HFF-Myc (cell line): ENCODE results near the gene TMEM213.

Experiments
- DNase-seq: peaks from one replicate; pipeline ENCODE4 v3.0.0-alpha.2; 2011; ENCODE audit warnings: low read depth; ENCODE audit errors: extremely low read depth
- H3K4me3 ChIP-seq: replicated peaks from 2 replicates; pipeline ENCODE4 v1.5.1; 2011; ENCODE audit warnings: low read depth, mild to moderate bottlenecking, control low read depth, low read length
- CTCF ChIP-seq: IDR thresholded peaks from 2 replicates; pipeline ENCODE4 v1.5.1; 2012; ENCODE audit warnings: mild to moderate bottlenecking, low read depth, low read length, control low read depth; ENCODE audit errors: missing control alignments

Gene TMEM213

GRCh38 chr7:138873220-138873892 lies 75.6 kb downstream of the TMEM213 start:
- H3K4me3 ChIP-seq = no peak overlapping the region
- no peak for TF ChIP-seq CTCF
- no peak for DNase-seq

GRCh38 chr7:138875794-138876193 lies 78.0 kb downstream of the TMEM213 start:
- peak; percentile 48 for DNase-seq
- no peak for TF ChIP-seq CTCF
- H3K4me3 ChIP-seq = no peak overlapping the region

GRCh38 chr7:138876326-138876725 lies 78.5 kb downstream of the TMEM213 start:
- no peak overlapping the region for H3K4me3 ChIP-seq
- DNase-seq = no peak
- no peak for TF ChIP-seq CTCF

- H3K4me3 ChIP-seq = no peak overlapping the region
- no peak for DNase-seq
- TF ChIP-seq CTCF = no peak
Observed at GRCh38 chr7:138878051-138878450, 80.3 kb downstream of the TMEM213 start.

DNA sequence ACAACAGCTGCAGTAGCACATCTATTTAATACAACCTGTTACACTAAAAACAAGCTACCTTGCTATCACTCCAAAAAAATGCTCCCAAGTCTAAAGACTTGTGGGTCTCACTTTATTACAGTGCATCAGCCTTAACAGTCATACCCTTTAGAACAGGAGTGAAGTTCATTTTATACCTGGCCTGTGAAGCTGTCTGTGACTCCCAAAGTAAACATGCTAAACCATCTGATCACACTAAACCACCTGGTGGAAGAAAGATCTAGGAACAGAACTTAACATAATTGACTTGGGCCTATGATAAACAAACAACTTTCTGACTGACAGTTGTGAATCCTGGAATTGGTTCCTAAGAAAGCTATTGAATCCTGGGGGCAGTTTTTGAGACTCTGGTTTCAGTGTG lies 81.1 kb downstream of the TMEM213 start:
- no peak overlapping the region for H3K4me3 ChIP-seq
- no peak for DNase-seq
- no peak for TF ChIP-seq CTCF

- H3K4me3 ChIP-seq = no peak overlapping the region
- no peak for DNase-seq
- TF ChIP-seq CTCF = no peak
Observed at GRCh38 chr7:138879356-138879755, 81.6 kb downstream of the TMEM213 start.
